Muscle of leg (tissue), 9 donors: ENCODE results near the gene C9orf50. TPM values are rescaled to one million over a fixed set of nuclear protein-coding genes. Genes with fewer than 3 reads are reported as not detected.

Experiments used
- polyA plus RNA-seq, 8 donors: library from polyadenylated mRNA; unstranded; fragments of 120-200 nt; gene quantifications; one replicate each; pipeline versions ENCODE4 v1.2.1 to v1.2.3, GENCODE V29; 2013; ENCODE audit warnings: inconsistent platforms in 1 of 8, low replicate concordance in 1 of 8; ENCODE audit not compliant: insufficient read length in 8 of 8, insufficient read depth in 1 of 8
- total RNA-seq: library from RNA; stranded (reverse); fragments of 120-200 nt; gene quantifications from one replicate; pipeline ENCODE4 v1.2.4, GENCODE V29; 2013

The C9orf50 gene
- total and polyA plus RNA-seq, 9 donors, result 0.15 to 0.26 (median 0.19) TPM; not detected in 5

Other genes with a start within 250 kb of the C9orf50 start
- 26.9 TPM for gene NTMT1, start 5.1 kb upstream of the C9orf50 start, total RNA-seq
- gene NTMT1, start 5.1 kb upstream of the C9orf50 start, polyA plus RNA-seq, result 10 to 100 TPM; 33.2 to 41.9 (median 39.3) TPM
- 7.1 TPM for gene ASB6, start 21.1 kb upstream of the C9orf50 start, total RNA-seq
- 10 to 100 TPM; 11.3 to 13.4 (median 12.8) TPM for gene ASB6, start 21.1 kb upstream of the C9orf50 start, polyA plus RNA-seq
- 8.9 TPM for gene PRRX2, start 44.5 kb upstream of the C9orf50 start, total RNA-seq
- gene PRRX2, start 44.5 kb upstream of the C9orf50 start, polyA plus RNA-seq, result 1 to 10 TPM; 2.3 to 6.4 (median 3.9) TPM
- 7.9 TPM for gene PTGES, start 131.9 kb upstream of the C9orf50 start, total RNA-seq
- gene PTGES, start 131.9 kb upstream of the C9orf50 start, polyA plus RNA-seq, result 10 to 100 TPM in 1 of 8 donors, 1 to 10 TPM in 7; 6.7 to 10.5 (median 8.5) TPM
- gene TOR1B, start 182.1 kb upstream of the C9orf50 start, total RNA-seq, result 16.3 TPM
- 10 to 100 TPM; 12.3 to 21.5 (median 14.9) TPM for gene TOR1B, start 182.1 kb upstream of the C9orf50 start, polyA plus RNA-seq
- 14.9 TPM for gene TOR1A, start 203.0 kb upstream of the C9orf50 start, total RNA-seq
- 10 to 100 TPM; 22.2 to 31.8 (median 24.4) TPM for gene TOR1A, start 203.0 kb upstream of the C9orf50 start, polyA plus RNA-seq
- 36.2 TPM for gene C9orf78, start 214.2 kb upstream of the C9orf50 start, total RNA-seq
- 10 to 100 TPM; 46.6 to 62.3 (median 50.7) TPM for gene C9orf78, start 214.2 kb upstream of the C9orf50 start, polyA plus RNA-seq
- gene USP20, start 214.4 kb upstream of the C9orf50 start, total RNA-seq, result 6.0 TPM
- gene USP20, start 214.4 kb upstream of the C9orf50 start, polyA plus RNA-seq, result 10 to 100 TPM; 11.9 to 16.5 (median 14.0) TPM